GM12891 (cell line): ENCODE results near the gene ACP7.

Experiments used
- POLR2A ChIP-seq: IDR thresholded peaks from 2 replicates; pipeline ENCODE4 v1.6.1; 2011; ENCODE audit warnings: low read depth, low read length, control low read depth
- POLR2AphosphoS5 ChIP-seq: IDR thresholded peaks from 2 replicates; pipeline ENCODE4 v1.6.1; 2011; ENCODE audit warnings: low read depth, low read length, control low read depth
- TAF1 ChIP-seq: IDR thresholded peaks from 2 replicates; pipeline ENCODE4 v1.6.1; 2011; ENCODE audit warnings: low read depth, low read length, control low read depth

DNA sequence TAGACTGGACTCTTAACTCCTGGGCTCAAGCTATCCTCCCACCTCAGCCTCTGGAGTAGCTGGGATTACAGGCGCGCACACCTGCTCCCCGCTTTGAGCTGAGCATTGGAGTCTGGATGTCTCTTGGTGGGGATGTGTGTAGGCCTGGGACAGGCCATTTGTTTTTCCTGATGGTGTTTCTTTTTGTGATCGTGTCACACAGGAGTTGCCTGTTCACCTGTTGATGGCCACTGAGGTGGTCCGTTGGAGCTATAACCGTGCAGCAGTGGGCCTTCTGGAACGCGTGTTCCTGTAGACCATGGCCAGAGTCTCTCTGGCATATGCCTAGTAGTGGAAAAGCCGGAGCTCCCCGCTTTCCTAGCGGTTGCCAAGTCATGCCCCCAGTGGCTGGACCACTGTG lies 44.9 kb downstream of the ACP7 start:
- TF ChIP-seq POLR2A: no peak
- TF ChIP-seq TAF1: no peak
- TF ChIP-seq POLR2AphosphoS5: no peak
